NOMO-1 treated with dmso at 0.1 percent for 144 hours (cell line): ENCODE results near the gene PPP4C.
A peak's percentile ranks its signal among the peaks of the same experiment; 100 is the strongest.

Experiments used
- DNase-seq: peaks from one replicate; lab custom pipeline; 2025; ENCODE audit not compliant: unreplicated experiment; lab: John Stamatoyannopoulos, UW

The PPP4C gene

DNA sequence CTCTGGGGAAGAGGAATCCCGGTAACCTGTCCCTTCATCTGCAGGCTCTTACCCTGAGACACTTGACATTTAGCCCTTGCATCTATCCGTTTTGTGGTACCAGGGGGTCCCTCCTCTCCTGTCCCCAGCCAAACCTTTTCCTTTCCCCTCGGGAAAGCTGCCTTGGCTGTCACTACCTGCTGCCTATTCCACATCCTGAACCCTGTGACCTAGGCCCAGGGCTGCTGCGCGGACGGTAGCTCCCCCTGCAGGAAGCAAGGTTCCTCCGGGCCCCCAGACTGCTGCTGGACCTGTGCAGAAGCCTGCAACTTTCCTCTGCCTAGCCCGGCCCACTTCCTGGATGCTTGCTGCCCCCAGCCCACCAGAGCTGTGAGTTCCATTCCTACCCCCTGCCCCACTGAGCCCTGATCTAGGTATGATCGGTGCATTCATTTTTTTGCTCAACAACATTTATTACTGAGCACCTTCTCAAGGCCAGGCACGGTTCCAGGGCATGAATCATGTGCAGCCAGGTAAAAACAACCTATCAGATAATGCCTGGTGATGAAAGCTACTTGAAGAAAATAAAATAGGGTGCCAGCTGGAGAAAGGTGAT, 20.7 kb upstream of the PPP4C start:
- no peak for DNase-seq

DNA sequence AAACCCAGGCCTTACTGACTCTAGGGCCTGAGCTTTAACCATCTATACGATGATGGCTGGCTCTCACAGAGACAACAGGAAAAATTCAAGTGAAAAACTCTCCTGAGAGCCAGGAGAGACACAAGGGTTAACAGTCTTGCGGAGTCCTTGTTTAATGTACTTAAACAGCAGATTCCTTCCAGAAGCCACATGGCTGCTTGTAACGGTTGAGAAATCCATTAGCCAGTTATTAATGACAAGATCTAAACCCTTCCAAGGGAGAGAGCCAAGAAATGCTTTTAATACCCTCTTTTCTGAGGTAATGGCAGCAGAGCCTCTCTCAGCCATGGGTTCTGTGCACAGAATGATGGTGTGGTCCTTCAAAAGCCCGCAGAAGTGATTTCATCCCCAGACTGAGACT, 15.4 kb upstream of the PPP4C start:
- DNase-seq = no peak

DNA sequence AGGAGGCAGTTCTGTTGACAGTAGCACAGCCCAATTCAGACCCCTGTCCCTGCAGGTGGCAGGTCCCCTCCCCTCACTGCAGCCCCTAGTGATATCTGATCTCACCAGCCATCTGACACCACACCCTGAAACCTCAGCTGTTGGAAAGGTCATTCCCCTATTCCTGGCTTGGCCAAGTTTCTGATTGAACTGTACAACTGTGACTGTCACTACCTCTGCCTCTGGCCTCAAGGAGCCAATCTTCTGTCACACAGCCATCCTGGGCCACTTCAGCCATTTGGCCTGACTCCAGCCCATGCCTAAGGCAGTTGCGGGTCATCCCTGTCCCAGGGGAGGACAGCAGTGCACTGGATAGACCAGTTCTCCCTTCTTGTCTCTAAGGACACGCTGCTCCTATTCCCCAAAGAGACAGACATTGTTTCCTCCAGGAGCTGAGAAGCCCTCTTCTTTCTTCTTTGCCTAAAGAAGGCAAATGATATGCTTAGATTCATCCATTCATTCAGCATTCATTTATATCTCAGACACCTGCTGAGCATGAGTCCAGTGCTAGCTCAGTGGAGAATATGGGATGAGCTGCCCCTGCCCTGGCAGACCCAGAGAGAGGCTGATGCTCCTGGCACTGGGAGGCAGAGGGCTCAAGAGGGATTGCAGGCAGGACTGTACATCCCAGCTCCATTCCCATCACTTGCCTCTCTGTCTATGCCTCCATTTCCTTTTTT, 14.8 kb upstream of the PPP4C start:
- no peak for DNase-seq

DNA sequence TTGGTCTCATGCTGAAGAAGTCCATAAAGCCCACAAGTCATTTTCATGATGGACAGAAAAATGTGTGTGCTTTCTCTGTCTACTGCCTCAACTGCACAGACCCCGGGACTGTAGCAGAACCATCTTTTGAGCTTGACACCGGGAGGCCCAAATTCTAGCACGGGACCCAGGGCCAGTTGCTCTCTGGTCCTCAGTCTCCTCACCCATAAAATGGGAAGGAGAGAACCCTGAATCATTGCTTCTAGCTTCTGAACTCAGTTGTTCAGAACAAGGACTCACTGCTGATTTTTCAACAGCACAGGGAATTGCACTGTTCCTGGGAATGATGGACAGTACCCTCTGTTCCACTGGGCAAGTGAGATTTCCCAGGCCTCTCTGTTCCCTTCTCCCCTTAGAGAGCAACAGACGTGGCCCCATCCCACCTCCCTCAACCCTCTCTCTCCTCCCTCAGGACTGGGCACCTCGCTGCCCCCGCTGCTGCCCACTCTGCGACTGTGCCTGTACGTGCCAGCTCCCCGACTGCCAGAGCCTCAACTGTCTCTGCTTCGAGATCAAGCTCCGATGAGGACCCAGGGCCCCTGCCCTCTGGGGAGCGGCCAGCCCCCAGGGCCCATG, 12.4 kb upstream of the PPP4C start:
- DNase-seq = no peak

DNA sequence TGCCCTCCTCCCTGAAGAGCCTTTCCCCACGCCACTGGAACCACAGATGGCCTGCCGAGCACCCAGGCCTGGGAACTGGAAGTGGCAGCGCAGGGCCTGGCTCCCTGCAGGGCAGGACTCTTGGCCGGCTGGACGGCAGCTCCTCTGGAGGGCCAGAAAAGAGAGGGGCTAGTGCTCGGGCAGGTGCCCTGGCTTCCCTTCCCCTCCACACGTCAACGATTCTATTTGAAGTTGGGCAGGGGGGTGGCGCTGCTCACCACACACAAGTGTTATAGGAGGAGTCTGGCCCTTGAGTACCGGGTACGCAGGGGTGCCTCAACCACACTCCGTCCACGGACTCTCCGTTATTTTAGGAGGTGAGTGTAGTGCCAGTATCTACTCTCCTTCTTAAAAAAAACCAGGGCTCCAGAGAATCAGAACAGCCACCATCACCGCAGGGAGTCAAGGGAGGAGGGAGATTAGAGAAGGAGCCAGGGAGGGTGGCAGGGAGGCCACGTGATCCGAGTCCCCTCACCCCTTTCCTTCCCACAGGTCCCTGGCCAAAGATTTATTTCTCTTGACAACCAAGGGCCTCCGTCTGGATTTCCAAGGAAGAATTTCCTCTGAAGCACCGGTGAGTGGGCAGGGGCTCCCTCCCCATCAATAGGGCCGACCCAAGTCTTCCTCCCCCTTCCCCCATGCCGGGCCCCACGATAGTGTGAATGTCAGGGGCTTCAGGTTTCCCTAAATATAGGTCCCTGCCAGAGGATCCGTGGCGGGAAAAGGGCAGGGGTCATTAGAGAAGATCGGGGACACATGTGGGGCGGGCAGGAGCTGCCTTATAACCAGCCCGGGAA, 11.7 kb upstream of the PPP4C start:
- peak; percentile 77 for DNase-seq

DNA sequence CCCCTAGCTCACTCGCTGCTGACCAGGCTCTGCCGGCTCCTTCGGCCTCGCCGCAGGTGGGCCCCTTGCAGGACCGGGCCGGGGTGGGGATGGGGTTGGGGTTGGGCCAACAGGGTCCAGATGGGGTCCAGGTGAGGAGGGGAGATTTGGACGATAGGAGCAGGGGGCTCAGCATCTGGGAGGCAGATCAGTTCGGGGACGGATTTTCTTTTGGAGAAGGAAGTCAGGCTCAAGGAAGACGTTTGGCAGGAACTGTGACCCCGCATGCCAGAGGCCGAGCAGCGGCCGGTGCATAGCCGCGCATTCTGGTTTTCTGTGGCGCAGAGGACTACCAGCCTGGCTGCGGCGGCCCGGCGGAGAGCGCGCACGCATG, 11.1 kb upstream of the PPP4C start:
- DNase-seq = no peak

DNA sequence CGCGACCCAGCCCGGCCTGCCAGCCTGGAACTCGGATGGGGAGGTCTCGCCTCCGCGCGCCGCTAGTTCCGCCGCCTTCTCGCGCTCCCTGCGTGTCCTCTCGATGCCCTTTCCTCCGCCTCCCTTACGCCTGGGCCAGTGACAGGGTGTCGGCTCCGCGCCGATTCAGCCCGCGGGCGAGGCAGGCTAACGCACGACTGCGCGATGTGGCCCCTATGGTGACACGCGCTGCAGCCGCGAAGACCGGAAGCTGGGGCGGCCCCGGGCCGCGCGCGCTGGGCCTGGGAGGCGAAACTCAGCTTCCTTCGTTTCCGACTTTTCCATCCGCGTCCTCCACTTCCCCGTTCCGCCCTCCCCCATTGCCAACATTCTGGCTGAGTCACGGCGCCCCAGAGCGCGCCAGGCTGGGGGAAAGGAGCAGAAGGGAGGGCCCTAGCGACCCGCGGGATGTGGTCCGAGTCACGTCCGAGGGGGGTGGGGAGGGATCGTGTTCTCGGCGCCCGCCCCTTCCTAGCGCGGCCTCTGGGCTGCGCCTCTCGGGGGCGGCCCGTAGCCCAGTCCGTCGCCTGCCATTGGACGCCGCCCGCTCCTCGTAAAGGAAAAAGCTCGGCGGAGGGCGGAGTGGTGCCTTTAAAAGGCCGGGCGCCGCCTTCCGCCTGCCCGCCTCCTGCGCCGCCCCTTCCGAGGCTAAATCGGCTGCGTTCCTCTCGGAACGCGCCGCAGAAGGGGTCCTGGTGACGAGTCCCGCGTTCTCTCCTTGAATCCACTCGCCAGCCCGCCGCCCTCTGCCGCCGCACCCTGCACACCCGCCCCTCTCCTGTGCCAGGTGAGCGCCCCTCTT, 10.5 kb upstream of the PPP4C start, which contains the start of gene ALDOA:
Gene ALDOA, plus strand, starts transcription at position 659 of the 841 bp plus-strand sequence. CDS start 1,138 bp downstream, outside the sequence.
- DNase-seq = peak; percentile 99

DNA sequence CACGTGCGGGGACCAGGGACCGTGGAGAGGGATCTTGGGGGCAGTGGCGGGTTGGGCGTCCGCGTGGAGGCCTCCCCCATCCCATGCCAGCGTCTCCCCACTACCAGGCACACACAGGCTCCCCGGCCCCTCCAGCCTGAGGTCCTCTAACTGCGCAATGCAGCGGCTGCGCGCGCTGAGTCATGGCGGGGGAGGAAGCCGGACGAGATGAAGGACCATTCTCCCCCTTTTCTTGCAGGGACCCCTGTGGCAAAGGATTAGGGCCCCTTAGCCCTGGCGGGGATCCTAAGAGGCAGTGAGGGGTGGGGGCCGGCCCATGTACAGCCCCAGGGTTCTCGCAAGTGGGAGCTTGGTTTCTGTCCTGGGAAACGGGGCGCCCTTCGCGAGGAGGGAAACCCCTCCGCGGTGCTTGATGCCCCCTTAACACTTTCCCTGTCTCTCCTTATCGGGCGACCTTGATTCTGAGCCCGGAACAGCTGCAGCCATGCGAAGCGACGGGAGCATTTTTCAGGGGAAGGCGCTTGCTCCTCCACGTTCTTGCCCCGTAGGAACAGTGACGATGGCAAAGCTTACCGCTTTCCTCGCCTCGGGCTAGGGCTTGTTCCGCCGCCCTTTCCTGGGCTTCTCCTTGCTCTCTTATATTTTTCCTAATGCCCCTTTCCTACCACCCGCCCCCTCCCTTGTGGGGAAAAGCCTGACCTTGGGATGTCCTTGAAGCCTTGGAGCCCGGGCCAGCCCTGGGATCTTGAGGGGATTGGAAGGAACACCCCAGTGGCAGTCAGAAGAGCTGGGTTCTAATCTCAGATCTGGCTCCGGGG, 9.6 kb upstream of the PPP4C start:
- DNase-seq = peak; percentile 21

DNA sequence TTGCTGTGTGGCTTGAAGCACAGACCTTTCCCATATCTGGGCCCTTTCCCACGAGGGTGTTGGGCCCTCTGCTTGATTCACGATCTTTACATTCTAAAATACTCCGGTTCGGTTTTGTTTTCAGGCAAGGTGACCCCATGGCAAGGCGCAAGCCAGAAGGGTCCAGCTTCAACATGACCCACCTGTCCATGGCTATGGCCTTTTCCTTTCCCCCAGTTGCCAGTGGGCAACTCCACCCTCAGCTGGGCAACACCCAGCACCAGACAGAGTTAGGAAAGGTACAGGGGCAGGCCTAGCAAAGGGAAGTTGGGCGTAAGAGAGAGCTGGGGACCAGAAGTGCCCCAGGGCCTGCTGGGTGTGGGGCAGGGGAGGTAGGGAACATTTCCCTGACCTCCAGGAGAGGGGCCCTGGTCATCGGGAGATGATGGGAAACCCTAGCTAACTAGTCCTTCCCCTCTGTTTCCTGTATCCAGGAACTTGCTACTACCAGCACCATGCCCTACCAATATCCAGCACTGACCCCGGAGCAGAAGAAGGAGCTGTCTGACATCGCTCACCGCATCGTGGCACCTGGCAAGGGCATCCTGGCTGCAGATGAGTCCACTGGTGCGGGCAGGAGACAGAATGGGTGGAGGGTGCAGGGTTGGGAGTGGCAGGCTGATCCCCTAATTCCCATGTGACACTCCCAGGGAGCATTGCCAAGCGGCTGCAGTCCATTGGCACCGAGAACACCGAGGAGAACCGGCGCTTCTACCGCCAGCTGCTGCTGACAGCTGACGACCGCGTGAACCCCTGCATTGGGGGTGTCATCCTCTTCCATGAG, 8.8 kb upstream of the PPP4C start:
- DNase-seq = no peak

DNA sequence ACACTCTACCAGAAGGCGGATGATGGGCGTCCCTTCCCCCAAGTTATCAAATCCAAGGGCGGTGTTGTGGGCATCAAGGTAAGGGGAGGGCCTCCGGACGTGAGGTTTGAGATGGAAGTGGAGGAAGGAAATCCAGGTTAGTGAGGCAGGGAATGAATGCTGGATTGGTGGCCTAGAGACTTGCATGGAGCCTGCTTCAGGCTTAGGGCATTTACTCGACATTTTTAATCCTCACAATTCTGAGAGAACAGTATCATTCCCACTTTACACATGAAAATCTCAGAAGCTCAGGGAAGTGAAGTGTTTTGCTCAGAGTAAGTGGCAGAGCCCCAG, 8.2 kb upstream of the PPP4C start:
- DNase-seq = no peak

DNA sequence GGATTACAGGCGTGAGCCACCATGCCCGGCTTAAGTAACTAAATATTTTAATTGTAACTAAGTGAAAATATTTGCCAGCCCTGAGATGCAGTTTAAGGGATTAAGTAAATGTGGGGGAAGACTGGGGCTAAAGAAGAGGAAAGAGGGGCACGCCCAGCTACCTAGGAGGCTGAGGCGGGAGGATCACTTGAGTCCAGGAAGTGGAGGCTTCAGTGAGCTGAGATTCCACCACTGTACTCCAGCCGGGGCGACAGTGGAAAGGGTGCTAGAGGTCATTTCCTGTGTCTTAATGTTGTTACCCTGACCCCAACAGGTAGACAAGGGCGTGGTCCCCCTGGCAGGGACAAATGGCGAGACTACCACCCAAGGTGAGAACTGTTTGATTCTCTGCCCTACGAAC, 7.5 kb upstream of the PPP4C start:
- no peak for DNase-seq

DNA sequence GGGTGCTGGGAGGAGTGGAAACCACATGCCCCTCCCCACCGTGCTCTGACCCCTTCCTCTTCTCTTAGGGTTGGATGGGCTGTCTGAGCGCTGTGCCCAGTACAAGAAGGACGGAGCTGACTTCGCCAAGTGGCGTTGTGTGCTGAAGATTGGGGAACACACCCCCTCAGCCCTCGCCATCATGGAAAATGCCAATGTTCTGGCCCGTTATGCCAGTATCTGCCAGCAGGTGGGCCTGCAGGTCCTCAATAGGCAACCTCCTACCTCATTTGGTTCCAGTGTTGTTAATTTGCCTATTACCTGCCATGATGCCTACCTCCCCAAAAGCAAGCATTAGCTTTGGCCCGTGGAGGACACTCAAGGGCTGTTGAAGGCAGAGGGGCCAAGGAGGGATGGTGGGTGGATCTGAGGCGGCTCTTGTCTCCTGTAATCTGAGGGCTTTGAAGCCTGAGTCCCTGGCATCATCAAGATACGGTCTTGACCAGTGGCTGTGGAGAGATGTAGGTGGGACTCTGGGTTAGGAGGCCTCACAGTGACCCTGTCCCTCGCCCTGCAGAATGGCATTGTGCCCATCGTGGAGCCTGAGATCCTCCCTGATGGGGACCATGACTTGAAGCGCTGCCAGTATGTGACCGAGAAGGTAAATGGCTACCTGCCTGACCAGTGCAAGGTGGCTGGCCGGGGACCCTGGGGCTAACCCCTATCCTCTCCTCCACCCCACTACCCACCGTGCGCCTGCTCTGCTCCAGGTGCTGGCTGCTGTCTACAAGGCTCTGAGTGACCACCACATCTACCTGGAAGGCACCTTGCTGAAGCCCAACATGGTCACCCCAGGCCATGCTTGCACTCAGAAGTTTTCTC, 6.8 kb upstream of the PPP4C start:
- no peak for DNase-seq

DNA sequence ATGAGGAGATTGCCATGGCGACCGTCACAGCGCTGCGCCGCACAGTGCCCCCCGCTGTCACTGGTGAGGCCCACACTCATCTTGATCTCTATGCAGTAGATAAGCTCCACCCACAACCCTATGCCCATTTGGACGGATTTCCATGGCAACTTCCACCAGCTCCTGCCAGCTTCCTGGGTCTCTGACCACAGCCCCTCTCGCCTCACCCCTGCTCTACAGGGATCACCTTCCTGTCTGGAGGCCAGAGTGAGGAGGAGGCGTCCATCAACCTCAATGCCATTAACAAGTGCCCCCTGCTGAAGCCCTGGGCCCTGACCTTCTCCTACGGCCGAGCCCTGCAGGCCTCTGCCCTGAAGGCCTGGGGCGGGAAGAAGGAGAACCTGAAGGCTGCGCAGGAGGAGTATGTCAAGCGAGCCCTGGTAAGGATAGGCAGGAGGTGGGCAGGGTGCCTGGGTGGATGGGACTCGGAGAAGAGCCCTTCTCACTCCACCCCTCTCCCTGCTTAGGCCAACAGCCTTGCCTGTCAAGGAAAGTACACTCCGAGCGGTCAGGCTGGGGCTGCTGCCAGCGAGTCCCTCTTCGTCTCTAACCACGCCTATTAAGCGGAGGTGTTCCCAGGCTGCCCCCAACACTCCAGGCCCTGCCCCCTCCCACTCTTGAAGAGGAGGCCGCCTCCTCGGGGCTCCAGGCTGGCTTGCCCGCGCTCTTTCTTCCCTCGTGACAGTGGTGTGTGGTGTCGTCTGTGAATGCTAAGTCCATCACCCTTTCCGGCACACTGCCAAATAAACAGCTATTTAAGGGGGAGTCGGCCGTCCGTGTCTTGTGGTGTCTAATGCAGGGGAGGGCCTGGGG, 6.0 kb upstream of the PPP4C start:
- no peak for DNase-seq

DNA sequence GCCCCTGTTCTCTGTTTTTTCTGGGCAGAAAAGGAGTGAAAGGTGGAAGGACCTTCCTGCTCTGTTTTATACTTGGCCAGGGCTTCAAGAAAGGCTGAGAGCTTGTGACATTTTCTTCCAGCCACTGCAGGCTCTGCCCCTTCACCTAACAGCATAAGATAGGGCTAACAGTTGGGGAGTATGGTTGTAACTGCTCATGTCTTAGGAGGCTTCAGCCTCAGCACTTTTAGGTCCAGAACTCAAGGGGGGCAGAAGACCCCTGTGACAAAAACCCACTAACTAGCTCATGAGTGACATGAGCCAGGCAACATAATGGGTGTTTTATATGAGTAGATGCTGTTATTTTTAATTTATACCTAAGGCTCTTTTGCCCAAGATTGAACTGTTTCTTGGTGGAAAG, 5.3 kb upstream of the PPP4C start:
- no peak for DNase-seq

DNA sequence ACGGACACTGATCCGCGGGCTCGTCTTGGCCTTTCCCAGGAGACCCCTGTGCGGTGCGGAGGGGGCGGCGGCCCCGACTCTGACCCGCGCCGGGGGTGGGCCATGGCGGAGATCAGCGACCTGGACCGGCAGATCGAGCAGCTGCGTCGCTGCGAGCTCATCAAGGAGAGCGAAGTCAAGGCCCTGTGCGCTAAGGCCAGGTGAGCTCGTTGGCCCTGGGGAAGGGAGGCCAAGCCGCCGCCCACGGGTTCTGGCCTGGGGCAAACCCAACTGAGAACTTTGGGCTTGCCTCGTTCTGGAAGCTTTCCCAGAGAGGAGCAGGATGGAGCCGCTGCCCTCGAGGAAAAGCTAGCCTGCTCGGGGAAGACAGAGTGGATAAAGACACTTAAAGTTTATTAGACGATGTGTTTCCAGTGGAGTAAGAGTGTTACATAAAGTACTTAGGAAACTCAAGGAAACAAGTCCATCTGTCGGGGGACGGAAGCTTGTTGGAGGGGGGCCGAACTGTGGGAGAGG, 540 bp downstream of the PPP4C start:
- DNase-seq = no peak

DNA sequence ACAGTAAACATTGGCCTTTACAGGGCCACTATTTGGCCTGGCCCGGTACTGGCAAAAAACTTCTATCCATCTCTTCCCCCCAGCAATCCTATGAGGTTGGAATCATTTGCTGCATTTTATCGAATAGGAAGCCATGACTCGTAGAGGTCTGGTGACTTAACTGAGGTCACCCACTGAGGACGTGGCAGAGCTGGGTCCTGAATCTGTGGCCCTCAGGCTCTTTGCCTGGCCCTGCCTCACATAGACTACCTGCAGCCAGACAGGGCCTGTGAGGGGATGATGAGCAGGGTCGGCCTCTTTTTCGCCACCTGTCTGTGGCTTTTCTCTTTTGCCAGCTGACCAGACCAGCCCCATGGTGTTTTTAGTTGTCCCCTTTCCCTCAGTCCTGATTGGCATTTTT, 1.9 kb downstream of the PPP4C start:
- DNase-seq = no peak

DNA sequence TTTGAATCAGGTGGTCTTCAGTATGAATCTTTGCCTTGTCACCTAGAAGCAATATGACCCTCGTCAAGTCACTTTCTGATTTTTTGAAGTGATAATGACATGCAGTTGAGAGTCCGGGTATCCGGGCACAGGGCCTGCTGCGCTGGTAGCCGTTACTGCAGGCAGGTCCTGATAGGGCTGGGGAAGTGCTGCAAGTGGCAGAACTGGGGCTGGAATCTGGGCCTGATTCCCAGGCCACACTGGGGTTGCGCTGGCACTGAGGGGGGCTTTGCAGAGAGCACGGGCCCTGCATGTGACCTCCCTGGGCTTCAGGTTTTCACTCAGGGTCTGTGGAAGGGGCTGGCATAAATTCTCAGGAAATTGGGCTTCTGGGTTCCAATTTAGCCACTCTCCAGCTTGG, 3.0 kb downstream of the PPP4C start:
- no peak for DNase-seq
